Hepatic stellate cell (primary cell): ENCODE data around the gene PUSL1.

Experiments used
- DNase-seq: peaks from one replicate; pipeline ENCODE4 v3.0.0; 2011; ENCODE audit warnings: low spot score

Gene PUSL1

GRCh38 chr1:1325288-1326074 lies 17.1 kb downstream of the PUSL1 start:
- DNase-seq = no peak

- DNase-seq = no peak
Measured at GRCh38 chr1:1326075-1326605, 17.7 kb downstream of the PUSL1 start.

- DNase-seq = no peak
Measured at GRCh38 chr1:1327291-1327690, 18.9 kb downstream of the PUSL1 start.

GRCh38 chr1:1328254-1328653 lies 19.9 kb downstream of the PUSL1 start:
- DNase-seq = no peak

- DNase-seq = no peak
Measured at GRCh38 chr1:1329304-1330210, 21.2 kb downstream of the PUSL1 start.

- no peak for DNase-seq
Measured at GRCh38 chr1:1330366-1331067, 22.1 kb downstream of the PUSL1 start.

- DNase-seq = no peak
Measured at GRCh38 chr1:1331068-1331965, 22.9 kb downstream of the PUSL1 start, which contains the start of gene TAS1R3. TSS of gene TAS1R3 (plus strand) at chr1:1331280. CDS start at chr1:1331346, 66 bp downstream.

GRCh38 chr1:1332031-1332755 lies 23.8 kb downstream of the PUSL1 start:
- DNase-seq = no peak

- DNase-seq = no peak
Measured at GRCh38 chr1:1332774-1333480, 24.5 kb downstream of the PUSL1 start.

- DNase-seq = no peak
Measured at GRCh38 chr1:1333551-1334241, 25.3 kb downstream of the PUSL1 start.

- no peak for DNase-seq
Measured at GRCh38 chr1:1334835-1335234, 26.4 kb downstream of the PUSL1 start.

GRCh38 chr1:1335283-1335682 lies 26.9 kb downstream of the PUSL1 start:
- no peak for DNase-seq

GRCh38 chr1:1335792-1336248 lies 27.4 kb downstream of the PUSL1 start:
- no peak for DNase-seq

- no peak for DNase-seq
Measured at GRCh38 chr1:1336446-1336845, 28.0 kb downstream of the PUSL1 start.

GRCh38 chr1:1336931-1337792 lies 28.8 kb downstream of the PUSL1 start:
- DNase-seq = no peak

- DNase-seq = no peak
Measured at GRCh38 chr1:1337793-1338147, 29.4 kb downstream of the PUSL1 start.

- DNase-seq = no peak
Measured at GRCh38 chr1:1338278-1338677, 29.9 kb downstream of the PUSL1 start.

- DNase-seq = no peak
Measured at GRCh38 chr1:1340185-1340584, 31.8 kb downstream of the PUSL1 start.
